ENCODE results near the gene LPAR1. TPM values are rescaled to one million over a fixed set of nuclear protein-coding genes. Genes with fewer than 3 reads are reported as not detected.
"Not testable (repeated sequence)": the region's sequence is repeated elsewhere in the genome, so short reads cannot be mapped to it uniquely, and the experiment has no call there.

The LPAR1 gene
- 10.6 TPM for total RNA-seq
- long read RNA-seq, partial matches to known transcripts = 1 of 8 reads
- long read RNA-seq, other reads (novel, unspliced or antisense) = 6 of 8 reads

GRCh38 chr9:111038331-111039230, at the start of gene LPAR1:
Gene LPAR1 (minus strand): TSS chr9:111038470. CDS start chr9:110972117, 66,353 bp downstream.
- no peak for DNase-seq (ENCODE audit: low spot score)
- intact Hi-C loops (cut with DNase I) = loop anchor here (10.0 kb wide), 1 partner anchor 404 kb away; no protein-coding TSS in a partner anchor

GRCh38 chr9:111078391-111079038, 40.2 kb upstream of the LPAR1 start:
- DNase-seq (ENCODE audit: low spot score) = no peak
- intact Hi-C loops (cut with DNase I) = no loop called here

- intact Hi-C loops (cut with DNase I) = no loop called here
- no peak for DNase-seq (ENCODE audit: low spot score)
Measured at GRCh38 chr9:111076519-111076918, 38.2 kb upstream of the LPAR1 start.

GRCh38 chr9:111076042-111076441, 37.8 kb upstream of the LPAR1 start:
- intact Hi-C loops (cut with DNase I) = no loop called here
- no peak for DNase-seq (ENCODE audit: low spot score)

GRCh38 chr9:111074395-111074794, 36.1 kb upstream of the LPAR1 start:
- intact Hi-C loops (cut with DNase I) = no loop called here
- no peak for DNase-seq (ENCODE audit: low spot score)

GRCh38 chr9:111069183-111069582, 30.9 kb upstream of the LPAR1 start:
- intact Hi-C loops (cut with DNase I) = no loop called here
- no peak for DNase-seq (ENCODE audit: low spot score)

- no peak for DNase-seq (ENCODE audit: low spot score)
- intact Hi-C loops (cut with DNase I) = no loop called here
Measured at GRCh38 chr9:111068771-111069170, 30.5 kb upstream of the LPAR1 start.

- intact Hi-C loops (cut with DNase I) = no loop called here
- DNase-seq (ENCODE audit: low spot score) = no peak
Measured at GRCh38 chr9:111068383-111068730, 30.1 kb upstream of the LPAR1 start.

- no peak for DNase-seq (ENCODE audit: low spot score)
- intact Hi-C loops (cut with DNase I) = no loop called here
Measured at GRCh38 chr9:111066468-111066867, 28.2 kb upstream of the LPAR1 start.

- intact Hi-C loops (cut with DNase I) = no loop called here
- DNase-seq (ENCODE audit: low spot score) = no peak
Measured at GRCh38 chr9:111065414-111065813, 27.1 kb upstream of the LPAR1 start.

- no peak for DNase-seq (ENCODE audit: low spot score)
- intact Hi-C loops (cut with DNase I) = no loop called here
Measured at GRCh38 chr9:111064160-111064837, 26.0 kb upstream of the LPAR1 start.

- intact Hi-C loops (cut with DNase I) = no loop called here
- no peak for DNase-seq (ENCODE audit: low spot score)
Measured at GRCh38 chr9:111063332-111063731, 25.1 kb upstream of the LPAR1 start.

- DNase-seq (ENCODE audit: low spot score) = no peak
- intact Hi-C loops (cut with DNase I) = no loop called here
Measured at GRCh38 chr9:111058166-111058565, 19.9 kb upstream of the LPAR1 start.

- no peak for DNase-seq (ENCODE audit: low spot score)
- intact Hi-C loops (cut with DNase I) = no loop called here
Measured at GRCh38 chr9:111056538-111056937, 18.3 kb upstream of the LPAR1 start.

GRCh38 chr9:111052791-111053190, 14.5 kb upstream of the LPAR1 start:
- intact Hi-C loops (cut with DNase I) = no loop called here
- no peak for DNase-seq (ENCODE audit: low spot score)

- intact Hi-C loops (cut with DNase I) = no loop called here
- DNase-seq (ENCODE audit: low spot score) = no peak
Measured at GRCh38 chr9:111051400-111051799, 13.1 kb upstream of the LPAR1 start.

GRCh38 chr9:111050819-111051218, 12.5 kb upstream of the LPAR1 start:
- intact Hi-C loops (cut with DNase I) = no loop called here
- DNase-seq (ENCODE audit: low spot score) = no peak

- intact Hi-C loops (cut with DNase I) = not testable (repeated sequence)
Measured at GRCh38 chr9:111047287-111047686, 9.0 kb upstream of the LPAR1 start.

GRCh38 chr9:111041902-111042301, 3.6 kb upstream of the LPAR1 start:
- DNase-seq (ENCODE audit: low spot score) = no peak
- intact Hi-C loops (cut with DNase I) = no loop called here

More at GRCh38 chr9:111047287-111047686, 9.0 kb upstream of the LPAR1 start:
- DNase-seq (ENCODE audit: low spot score) = not testable (repeated sequence)

- intact Hi-C loops (cut with DNase I) = no loop called here
- no peak for DNase-seq (ENCODE audit: low spot score)
Measured at GRCh38 chr9:111040494-111040893, 2.2 kb upstream of the LPAR1 start.
